Stimulated activated CD8-positive, alpha-beta memory T cell treated with anti-CD3 and anti-CD28 coated beads, Interleukin-15, amount 100 ng/mL, for 48 hours (primary cell): ENCODE results near the gene DAB2IP.
"Not testable (repeated sequence)": the region's sequence is repeated elsewhere in the genome, so short reads cannot be mapped to it uniquely, and the experiment has no call there.

Experiments used
- DNase-seq, 2 donors: peaks; one replicate each; pipeline ENCODE4 v3.0.0-alpha.2; 2020; ENCODE audit warnings: low read depth in 2 of 2

Gene DAB2IP

GRCh38 chr9:121651295-121652020, at the start of gene DAB2IP:
Gene DAB2IP, plus strand, starts transcription at chr9:121651634. Its CDS starts 142 bp downstream, at chr9:121651776.
- no peak for DNase-seq

GRCh38 chr9:121603028-121603427, 48.4 kb upstream of the DAB2IP start:
- DNase-seq = no peak

- no peak for DNase-seq
Measured at GRCh38 chr9:121604242-121604641, 47.2 kb upstream of the DAB2IP start.

- no peak for DNase-seq
Measured at GRCh38 chr9:121604654-121605053, 46.8 kb upstream of the DAB2IP start.

- no peak for DNase-seq
Measured at GRCh38 chr9:121607434-121608167, 43.8 kb upstream of the DAB2IP start.

GRCh38 chr9:121608168-121608853, 43.1 kb upstream of the DAB2IP start:
- no peak for DNase-seq

GRCh38 chr9:121609822-121610637, 41.4 kb upstream of the DAB2IP start:
- DNase-seq = no peak

- no peak for DNase-seq
Measured at GRCh38 chr9:121610638-121610953, 40.8 kb upstream of the DAB2IP start.

GRCh38 chr9:121612511-121612998, 38.9 kb upstream of the DAB2IP start:
- DNase-seq = no peak

- no peak for DNase-seq
Measured at GRCh38 chr9:121613009-121613752, 38.3 kb upstream of the DAB2IP start.

GRCh38 chr9:121616123-121616755, 35.2 kb upstream of the DAB2IP start:
- DNase-seq = no peak

- DNase-seq = no peak
Measured at GRCh38 chr9:121618504-121618903, 32.9 kb upstream of the DAB2IP start.

- not testable (repeated sequence) for DNase-seq
Measured at GRCh38 chr9:121618910-121619309, 32.5 kb upstream of the DAB2IP start.

- no peak for DNase-seq
Measured at GRCh38 chr9:121619545-121620324, 31.7 kb upstream of the DAB2IP start.

GRCh38 chr9:121620325-121620673, 31.1 kb upstream of the DAB2IP start:
- DNase-seq = no peak

GRCh38 chr9:121620777-121621449, 30.5 kb upstream of the DAB2IP start:
- no peak for DNase-seq

- no peak for DNase-seq
Measured at GRCh38 chr9:121622387-121623203, 28.8 kb upstream of the DAB2IP start.

GRCh38 chr9:121623430-121623829, 28.0 kb upstream of the DAB2IP start:
- not testable (repeated sequence) for DNase-seq
